ENCODE measurements around the gene NEDD9. TPM values are rescaled to one million over a fixed set of nuclear protein-coding genes. Genes with fewer than 3 reads are reported as not detected.

Gene NEDD9
- total RNA-seq, 1 experiment from 2014 or later, result 4.4 TPM

GRCh38 chr6:11194356-11195218, 37.9 kb downstream of the NEDD9 start:
- ChIA-PET CTCF (no interaction called here), POLR2A (no interaction called here)
- H3K4me3 Mint-ChIP-seq (ENCODE audit: unreplicated experiment), result no peak overlapping the region
- H3K27ac Mint-ChIP-seq (ENCODE audit: low read depth, unreplicated experiment), result no peak overlapping the region
- BruUV-seq (replicated peaks), result no TSS peak
- no peaks in the 10 kb centered on the region for H3K27me3 Mint-ChIP-seq (ENCODE audit: insufficient read depth, unreplicated experiment)
- intact Hi-C loops (cut with micrococcal nuclease), result no loop called here
- no peaks in the 10 kb centered on the region for H3K36me3 Mint-ChIP-seq (ENCODE audit: insufficient read depth, unreplicated experiment)
- no peaks in the 10 kb centered on the region for H3K4me1 Mint-ChIP-seq (ENCODE audit: insufficient read depth, unreplicated experiment)
- TF ChIP-seq, protein P1, sequence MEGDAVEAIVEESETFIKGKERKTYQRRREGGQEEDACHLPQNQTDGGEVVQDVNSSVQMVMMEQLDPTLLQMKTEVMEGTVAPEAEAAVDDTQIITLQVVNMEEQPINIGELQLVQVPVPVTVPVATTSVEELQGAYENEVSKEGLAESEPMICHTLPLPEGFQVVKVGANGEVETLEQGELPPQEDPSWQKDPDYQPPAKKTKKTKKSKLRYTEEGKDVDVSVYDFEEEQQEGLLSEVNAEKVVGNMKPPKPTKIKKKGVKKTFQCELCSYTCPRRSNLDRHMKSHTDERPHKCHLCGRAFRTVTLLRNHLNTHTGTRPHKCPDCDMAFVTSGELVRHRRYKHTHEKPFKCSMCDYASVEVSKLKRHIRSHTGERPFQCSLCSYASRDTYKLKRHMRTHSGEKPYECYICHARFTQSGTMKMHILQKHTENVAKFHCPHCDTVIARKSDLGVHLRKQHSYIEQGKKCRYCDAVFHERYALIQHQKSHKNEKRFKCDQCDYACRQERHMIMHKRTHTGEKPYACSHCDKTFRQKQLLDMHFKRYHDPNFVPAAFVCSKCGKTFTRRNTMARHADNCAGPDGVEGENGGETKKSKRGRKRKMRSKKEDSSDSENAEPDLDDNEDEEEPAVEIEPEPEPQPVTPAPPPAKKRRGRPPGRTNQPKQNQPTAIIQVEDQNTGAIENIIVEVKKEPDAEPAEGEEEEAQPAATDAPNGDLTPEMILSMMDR (IDR thresholded peaks at IDR 0.05; ENCODE audit: unreplicated experiment), result no peak
- DNase-seq (ENCODE audit: unreplicated experiment), result no peak
- H3K9me3 Mint-ChIP-seq (ENCODE audit: unreplicated experiment), result no peaks in the 10 kb centered on the region

DNA sequence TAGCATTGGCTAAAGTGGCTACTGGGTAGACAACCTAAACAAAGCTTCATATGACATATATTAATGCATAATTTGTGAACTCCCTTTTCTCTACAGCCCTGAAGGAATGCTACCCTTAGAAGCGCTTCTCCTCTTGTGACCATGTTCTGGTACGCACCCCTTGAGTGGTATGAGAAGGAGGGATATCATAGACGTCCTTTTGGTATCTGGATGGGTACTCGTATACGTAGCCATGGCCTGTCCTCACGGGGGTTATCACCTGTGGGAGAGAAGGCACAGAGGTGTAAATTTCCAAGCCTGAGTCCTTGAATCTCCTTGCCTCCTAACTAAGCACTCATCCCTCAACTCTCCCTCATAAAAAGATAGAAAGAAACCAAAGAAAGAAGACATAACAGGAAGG, 39.0 kb downstream of the NEDD9 start:
- TF ChIP-seq, protein P1 (IDR thresholded peaks at IDR 0.05; ENCODE audit: unreplicated experiment), result no peak
- ChIA-PET CTCF (interaction anchor here (0.6 kb wide), 1 partner anchor 345 kb away, joined by 3 read pairs; no protein-coding TSS in a partner anchor), POLR2A (no interaction called here)
- H3K9me3 Mint-ChIP-seq (ENCODE audit: unreplicated experiment), result no peaks in the 10 kb centered on the region
- BruUV-seq (replicated peaks), result no TSS peak
- intact Hi-C loops (cut with micrococcal nuclease), result no loop called here
- H3K4me1 Mint-ChIP-seq (ENCODE audit: insufficient read depth, unreplicated experiment), result peaks cover 4% of the 10 kb centered on the region
- peaks cover under 1% of the 10 kb centered on the region for H3K36me3 Mint-ChIP-seq (ENCODE audit: insufficient read depth, unreplicated experiment)
- no peaks in the 10 kb centered on the region for H3K27me3 Mint-ChIP-seq (ENCODE audit: insufficient read depth, unreplicated experiment)
- no peak overlapping the region for H3K4me3 Mint-ChIP-seq (ENCODE audit: unreplicated experiment)
- no peak overlapping the region for H3K27ac Mint-ChIP-seq (ENCODE audit: low read depth, unreplicated experiment)
- DNase-seq (ENCODE audit: unreplicated experiment), result no peak

GRCh38 chr6:11192167-11192566, 40.3 kb downstream of the NEDD9 start:
- intact Hi-C loops (cut with micrococcal nuclease), result no loop called here
- Mint-ChIP-seq H3K9me3 (ENCODE audit: unreplicated experiment) (no peaks in the 10 kb centered on the region), H3K27ac (ENCODE audit: low read depth, unreplicated experiment) (no peak overlapping the region), H3K4me3 (ENCODE audit: unreplicated experiment) (no peak overlapping the region), H3K36me3 (ENCODE audit: insufficient read depth, unreplicated experiment) (peaks cover 6% of the 10 kb centered on the region), H3K27me3 (ENCODE audit: insufficient read depth, unreplicated experiment) (no peaks in the 10 kb centered on the region), H3K4me1 (ENCODE audit: insufficient read depth, unreplicated experiment) (peaks cover 11% of the 10 kb centered on the region)
- CTCF ChIA-PET, result no interaction called here
- TF ChIP-seq, protein P1 (IDR thresholded peaks at IDR 0.05; ENCODE audit: unreplicated experiment), result no peak
- POLR2A ChIA-PET, result interaction anchor here (0.7 to 0.8 kb wide), 2 partner anchors 15 to 245 kb away, joined by 4 read pairs; no protein-coding TSS in a partner anchor
- BruUV-seq (replicated peaks), result no TSS peak
- DNase-seq (ENCODE audit: unreplicated experiment), result no peak

DNA sequence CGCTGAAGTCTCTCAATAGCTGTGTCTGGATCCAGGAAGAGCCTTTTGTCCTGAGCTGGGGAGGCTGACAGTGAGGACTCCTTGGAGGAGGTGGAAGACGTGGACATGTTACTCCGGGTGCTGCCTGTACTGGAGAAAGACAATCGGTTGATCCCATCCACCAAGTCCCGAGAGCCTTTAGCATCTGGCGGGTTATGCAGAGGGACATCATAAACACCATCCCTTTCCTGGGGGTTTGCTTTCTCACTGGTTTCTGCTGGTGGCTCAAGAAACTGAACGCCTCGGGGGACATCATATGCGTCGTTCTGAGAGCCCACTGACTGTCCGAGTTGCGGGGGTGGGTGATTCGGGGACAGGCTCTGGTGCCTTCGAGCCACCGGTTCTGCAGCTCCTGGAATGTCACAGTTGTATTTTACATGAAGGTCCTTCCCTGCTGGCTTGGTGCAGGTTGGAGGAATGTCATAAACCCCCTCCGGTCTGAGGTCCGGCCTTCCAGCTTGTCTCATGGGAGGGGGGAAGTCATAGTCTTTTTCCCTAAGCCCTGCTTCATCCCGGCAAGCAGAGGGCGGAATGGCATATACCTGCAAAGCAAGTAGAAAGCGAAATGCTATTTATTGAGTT, 41.7 kb downstream of the NEDD9 start:
- peaks cover 6% of the 10 kb centered on the region for H3K36me3 Mint-ChIP-seq (ENCODE audit: insufficient read depth, unreplicated experiment)
- H3K4me3 Mint-ChIP-seq (ENCODE audit: unreplicated experiment), result no peak overlapping the region
- peak overlapping the region; percentile 79 for H3K27ac Mint-ChIP-seq (ENCODE audit: low read depth, unreplicated experiment)
- H3K4me1 Mint-ChIP-seq (ENCODE audit: insufficient read depth, unreplicated experiment), result peaks cover 11% of the 10 kb centered on the region
- no peak for DNase-seq (ENCODE audit: unreplicated experiment)
- intact Hi-C loops (cut with micrococcal nuclease), result no loop called here
- no peaks in the 10 kb centered on the region for H3K9me3 Mint-ChIP-seq (ENCODE audit: unreplicated experiment)
- CTCF ChIA-PET, result no interaction called here
- no peaks in the 10 kb centered on the region for H3K27me3 Mint-ChIP-seq (ENCODE audit: insufficient read depth, unreplicated experiment)
- TF ChIP-seq, protein P1 (IDR thresholded peaks at IDR 0.05; ENCODE audit: unreplicated experiment), result no peak
- POLR2A ChIA-PET, result interaction anchor here (1.6 kb wide), 1 partner anchor 15 kb away, joined by 4 read pairs; no protein-coding TSS in a partner anchor
- no TSS peak for BruUV-seq (replicated peaks)

Data from MCF 10A (cell line).